ENCODE measurements around the gene FKBP15. TPM values are rescaled to one million over a fixed set of nuclear protein-coding genes. Genes with fewer than 3 reads are reported as not detected.

Gene FKBP15
- total RNA-seq, 4 donors from 2014 or later, result 27.7 to 33.3 (median 30.3) TPM

- no peak for DNase-seq (ENCODE audit: low spot score in 2 of 2)
- no peak overlapping the region for H3K4me3 ChIP-seq (ENCODE audit: low read depth, poor library complexity, severe bottlenecking)
- no peak for TF ChIP-seq POLR2A (IDR thresholded peaks at IDR 0.05)
- TF ChIP-seq, protein P1, sequence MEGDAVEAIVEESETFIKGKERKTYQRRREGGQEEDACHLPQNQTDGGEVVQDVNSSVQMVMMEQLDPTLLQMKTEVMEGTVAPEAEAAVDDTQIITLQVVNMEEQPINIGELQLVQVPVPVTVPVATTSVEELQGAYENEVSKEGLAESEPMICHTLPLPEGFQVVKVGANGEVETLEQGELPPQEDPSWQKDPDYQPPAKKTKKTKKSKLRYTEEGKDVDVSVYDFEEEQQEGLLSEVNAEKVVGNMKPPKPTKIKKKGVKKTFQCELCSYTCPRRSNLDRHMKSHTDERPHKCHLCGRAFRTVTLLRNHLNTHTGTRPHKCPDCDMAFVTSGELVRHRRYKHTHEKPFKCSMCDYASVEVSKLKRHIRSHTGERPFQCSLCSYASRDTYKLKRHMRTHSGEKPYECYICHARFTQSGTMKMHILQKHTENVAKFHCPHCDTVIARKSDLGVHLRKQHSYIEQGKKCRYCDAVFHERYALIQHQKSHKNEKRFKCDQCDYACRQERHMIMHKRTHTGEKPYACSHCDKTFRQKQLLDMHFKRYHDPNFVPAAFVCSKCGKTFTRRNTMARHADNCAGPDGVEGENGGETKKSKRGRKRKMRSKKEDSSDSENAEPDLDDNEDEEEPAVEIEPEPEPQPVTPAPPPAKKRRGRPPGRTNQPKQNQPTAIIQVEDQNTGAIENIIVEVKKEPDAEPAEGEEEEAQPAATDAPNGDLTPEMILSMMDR (IDR thresholded peaks at IDR 0.05), result no peak
- intact Hi-C loops (cut with DNase I; ENCODE audit: low total_unique reads), result no loop called here
Measured at GRCh38 chr9:113247640-113248039, 26.6 kb upstream of the FKBP15 start.

DNA sequence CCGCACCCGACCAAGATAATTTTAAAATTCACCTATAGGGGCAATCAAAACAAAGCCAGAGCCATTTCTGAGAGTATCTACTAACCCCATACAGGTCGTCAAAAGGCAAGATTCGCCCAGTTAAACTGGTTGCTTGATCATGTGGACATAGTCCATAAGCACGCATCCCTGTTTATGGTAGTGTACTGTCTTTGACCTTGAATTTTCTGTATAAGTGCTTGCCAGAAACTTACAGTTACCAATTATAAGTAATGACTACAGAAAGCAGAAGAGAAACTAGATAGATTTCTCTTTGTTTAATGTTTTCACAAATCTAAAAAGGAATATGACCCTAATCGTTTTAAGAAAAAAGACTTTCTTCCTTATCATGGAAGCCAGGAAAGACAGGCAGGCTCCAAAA lies 25.9 kb upstream of the FKBP15 start:
- intact Hi-C loops (cut with DNase I; ENCODE audit: low total_unique reads), result no loop called here
- WGBS, 2 donors, result 88 to 90% methylated on average over 6 of the region's 6 CpGs
- H3K4me3 ChIP-seq (ENCODE audit: low read depth, poor library complexity, severe bottlenecking), result no peak overlapping the region
- DNase-seq (ENCODE audit: low spot score in 2 of 2), result no peak
- no peak for TF ChIP-seq POLR2A (IDR thresholded peaks at IDR 0.05)
- TF ChIP-seq, protein P1 (IDR thresholded peaks at IDR 0.05), result no peak

GRCh38 chr9:113245894-113246293 lies 24.8 kb upstream of the FKBP15 start:
- TF ChIP-seq, protein P1 (IDR thresholded peaks at IDR 0.05), result no peak
- no peak for TF ChIP-seq POLR2A (IDR thresholded peaks at IDR 0.05)
- H3K4me3 ChIP-seq (ENCODE audit: low read depth, poor library complexity, severe bottlenecking), result no peak overlapping the region
- WGBS, 2 donors, result 81 to 86% methylated on average over 4 of the region's 4 CpGs
- intact Hi-C loops (cut with DNase I; ENCODE audit: low total_unique reads), result no loop called here
- no peak for DNase-seq (ENCODE audit: low spot score in 2 of 2)

- no peak for TF ChIP-seq POLR2A (IDR thresholded peaks at IDR 0.05)
- TF ChIP-seq, protein P1 (IDR thresholded peaks at IDR 0.05), result no peak
- H3K4me3 ChIP-seq (ENCODE audit: low read depth, poor library complexity, severe bottlenecking), result no peak overlapping the region
- intact Hi-C loops (cut with DNase I; ENCODE audit: low total_unique reads), result no loop called here
- WGBS, 2 donors, result 61 to 64% methylated on average over 2 of the region's 2 CpGs
- DNase-seq (ENCODE audit: low spot score in 2 of 2), result no peak
Measured at GRCh38 chr9:113244556-113244955, 23.5 kb upstream of the FKBP15 start.

- intact Hi-C loops (cut with DNase I; ENCODE audit: low total_unique reads), result no loop called here
- 70 to 89% methylated on average over 2 of the region's 2 CpGs for WGBS, 2 donors
- H3K4me3 ChIP-seq (ENCODE audit: low read depth, poor library complexity, severe bottlenecking), result no peak overlapping the region
- no peak for TF ChIP-seq POLR2A (IDR thresholded peaks at IDR 0.05)
- TF ChIP-seq, protein P1 (IDR thresholded peaks at IDR 0.05), result no peak
- no peak for DNase-seq (ENCODE audit: low spot score in 2 of 2)
Measured at GRCh38 chr9:113241161-113241560, 20.1 kb upstream of the FKBP15 start.

DNA sequence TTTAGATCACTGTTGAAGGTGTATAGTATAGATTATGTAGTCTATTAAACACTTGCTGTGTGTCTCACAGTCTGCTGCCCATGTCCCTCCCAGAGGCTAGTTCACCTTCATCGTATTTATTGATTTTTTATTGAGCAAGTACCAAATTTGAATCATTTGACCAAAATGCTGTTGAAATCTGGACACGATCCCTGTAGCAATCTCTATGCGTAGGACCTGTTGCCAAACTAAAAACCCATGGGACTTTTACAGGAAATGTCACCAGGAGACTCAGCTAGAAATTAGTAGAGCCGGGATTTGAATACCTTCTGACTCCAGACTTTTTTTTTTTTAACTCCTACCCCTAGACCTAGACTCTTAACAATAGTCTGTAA lies 17.8 kb upstream of the FKBP15 start:
- DNase-seq (ENCODE audit: low spot score in 2 of 2), result no peak
- no peak overlapping the region for H3K4me3 ChIP-seq (ENCODE audit: low read depth, poor library complexity, severe bottlenecking)
- WGBS, 2 donors, result 64 to 65% methylated on average over 4 of the region's 4 CpGs
- intact Hi-C loops (cut with DNase I; ENCODE audit: low total_unique reads), result no loop called here
- TF ChIP-seq, protein P1 (IDR thresholded peaks at IDR 0.05), result no peak
- TF ChIP-seq POLR2A (IDR thresholded peaks at IDR 0.05), result no peak
